H1 (cell line): ENCODE data around the gene LRTM2. TPM values are rescaled to one million over a fixed set of nuclear protein-coding genes. Genes with fewer than 3 reads are reported as not detected.

Source experiments
- CTCF ChIA-PET: fragments of 300-600 bp; sonication (Branson Sonifier 250); formaldehyde crosslinking; loops from one replicate; lab custom pipeline; 2021; ENCODE audit not compliant: partially characterized antibody; lab: Charles Lee
- POLR2A ChIA-PET: fragments of 300-600 bp; sonication (Branson Sonifier 250); formaldehyde crosslinking; loops from one replicate; lab custom pipeline; 2021; ENCODE audit warnings: inconsistent platforms; ENCODE audit not compliant: partially characterized antibody; lab: Charles Lee
- DNase-seq, 2 experiments: peaks; one replicate each; pipeline versions ENCODE4 v3.0.0 to v3.0.0-alpha.2; 2010 to 2022; ENCODE audit warnings: low spot score in 2 of 2, low read depth in 1 of 2, mixed read lengths in 1 of 2
- FAIRE-seq: peaks from 2 replicates; lab custom pipeline; 2011; peaks lifted over from hg19 to GRCh38; lab: Jason Lieb, UNC
- H2AFZ ChIP-seq: 2 replicates; pipeline ENCODE4 v1.8.1; 2012; ENCODE audit warnings: low read length, inconsistent platforms
- H2AK5ac ChIP-seq: 2 replicates; pipeline ENCODE4 v1.6.1; 2013; ENCODE audit warnings: low read depth, low read length
- H2BK120ac ChIP-seq: replicated peaks from 2 replicates; pipeline ENCODE3; 2013; ENCODE audit warnings: low read depth, low read length, inconsistent platforms
- H2BK12ac ChIP-seq: 2 replicates; pipeline ENCODE4 v1.6.1; 2013; ENCODE audit warnings: low read depth, low read length
- H2BK15ac ChIP-seq: 2 replicates; pipeline ENCODE4 v1.6.1; 2013; ENCODE audit warnings: low read length
- H2BK20ac ChIP-seq: 2 replicates; pipeline ENCODE4 v1.6.1; 2013; ENCODE audit warnings: low read length
- H2BK5ac ChIP-seq: 2 replicates; pipeline ENCODE4 v1.6.1; 2013; ENCODE audit warnings: low read depth, low read length
- H3K14ac ChIP-seq: 2 replicates; pipeline ENCODE4 v1.6.1; 2013; ENCODE audit warnings: inconsistent platforms; ENCODE audit not compliant: insufficient read length
- H3K18ac ChIP-seq: 2 replicates; pipeline ENCODE4 v1.6.1; 2013; ENCODE audit warnings: low read length; ENCODE audit errors: extremely low read depth
- H3K23ac ChIP-seq: 2 replicates; pipeline ENCODE4 v1.6.1; 2013; ENCODE audit warnings: inconsistent platforms; ENCODE audit not compliant: insufficient read length
- H3K23me2 ChIP-seq: 2 replicates; pipeline ENCODE4 v1.6.1; 2013; ENCODE audit warnings: low read depth, low read length
- H3K27ac ChIP-seq: 2 replicates; pipeline ENCODE4 v1.6.1; 2011; ENCODE audit warnings: low read depth, low read length, inconsistent platforms
- H3K27me3 ChIP-seq, 4 experiments: replicated peaks in 1 of 4; 1 replicate in 1 of 4; 2 replicates in 3 of 4; pipeline versions ENCODE4 v1.6.1 to v1.8.1; 2011 to 2013; ENCODE audit warnings: low read length in 3 of 4, mild to moderate bottlenecking in 3 of 4, inconsistent platforms in 2 of 4, mixed read lengths in 2 of 4, moderate library complexity in 1 of 4; ENCODE audit not compliant: control insufficient read depth in 3 of 4, insufficient read depth in 3 of 4; ENCODE audit errors: extremely low read depth in 1 of 4
- H3K36me3 ChIP-seq, 4 experiments: 2 replicates each; pipeline versions ENCODE4 v1.6.1 to v1.8.1; 2011 to 2013; ENCODE audit warnings: mild to moderate bottlenecking in 4 of 4, low read length in 3 of 4, moderate library complexity in 2 of 4, control low read depth in 1 of 4, inconsistent platforms in 1 of 4; ENCODE audit not compliant: insufficient read depth in 4 of 4, control insufficient read depth in 2 of 4
- H3K4ac ChIP-seq: replicated peaks from 2 replicates; pipeline ENCODE3; 2013; ENCODE audit warnings: low read length, low read depth, mixed read lengths, inconsistent platforms; ENCODE audit not compliant: insufficient read length
- H3K4me1 ChIP-seq, 4 experiments: replicated peaks in 1 of 4; 1 replicate in 1 of 4; 2 replicates in 3 of 4; pipeline versions ENCODE4 v1.6.1 to v1.8.1; 2011 to 2013; ENCODE audit warnings: low read length in 3 of 4, inconsistent platforms in 2 of 4, mixed read lengths in 1 of 4; ENCODE audit not compliant: insufficient read depth in 4 of 4, control insufficient read depth in 3 of 4
- H3K4me2 ChIP-seq, 2 experiments: 2 replicates each; pipeline versions ENCODE4 v1.6.1 to v1.8.1; 2011 to 2013; ENCODE audit warnings: low read depth in 2 of 2, low read length in 2 of 2, control low read depth in 1 of 2, inconsistent platforms in 1 of 2, mild to moderate bottlenecking in 1 of 2; ENCODE audit not compliant: insufficient read depth in 1 of 2
- H3K4me3 ChIP-seq, 4 experiments: fragments of 200-600, 300-600 bp in 1 of 4; sonication (generic), shearing (Covaris generic), sonication (Bioruptor Twin) in 1 of 4; 2 replicates each; pipeline versions ENCODE4 v1.5.1 to v1.8.1; 2011 to 2016; ENCODE audit warnings: low read length in 4 of 4, low read depth in 3 of 4, control low read depth in 2 of 4, inconsistent platforms in 2 of 4, mild to moderate bottlenecking in 2 of 4, mixed read lengths in 1 of 4, moderate library complexity in 1 of 4; ENCODE audit not compliant: insufficient read depth in 2 of 4; ENCODE audit errors: extremely low read depth in 1 of 4
- H3K56ac ChIP-seq: replicated peaks from 2 replicates; pipeline ENCODE3; 2013; ENCODE audit warnings: low read depth, mild to moderate bottlenecking, mixed read lengths, low read length, inconsistent platforms; ENCODE audit not compliant: insufficient read length
- H3K79me1 ChIP-seq: 2 replicates; pipeline ENCODE4 v1.6.1; 2013; ENCODE audit warnings: low read depth, low read length, control low read depth
- H3K79me2 ChIP-seq, 2 experiments: 2 replicates each; pipeline versions ENCODE4 v1.6.1 to v1.8.1; 2012 to 2013; ENCODE audit warnings: low read length in 2 of 2, mild to moderate bottlenecking in 2 of 2, inconsistent platforms in 1 of 2; ENCODE audit not compliant: insufficient read depth in 2 of 2, control insufficient read depth in 1 of 2
- H3K9ac ChIP-seq, 4 experiments: replicated peaks in 1 of 4; 1 replicate in 1 of 4; 2 replicates in 3 of 4; pipeline versions ENCODE4 v1.6.1 to v1.8.1; 2011 to 2013; ENCODE audit warnings: low read depth in 3 of 4, low read length in 3 of 4, control low read depth in 2 of 4, mild to moderate bottlenecking in 2 of 4, moderate library complexity in 2 of 4, inconsistent platforms in 1 of 4; ENCODE audit errors: extremely low read depth in 1 of 4
- H3K9me3 ChIP-seq, 2 experiments: 2 replicates each; pipeline versions ENCODE4 v1.6.1 to v1.8.1; 2012 to 2013; ENCODE audit warnings: mild to moderate bottlenecking in 2 of 2, moderate library complexity in 2 of 2, control low read depth in 1 of 2, inconsistent platforms in 1 of 2, low read depth in 1 of 2, low read length in 1 of 2, mixed read lengths in 1 of 2; ENCODE audit not compliant: insufficient read depth in 2 of 2
- H4K20me1 ChIP-seq, 2 experiments: replicated peaks in 1 of 2; 2 replicates each; pipeline versions ENCODE3 to v1.8.1; 2011 to 2013; ENCODE audit warnings: inconsistent platforms in 2 of 2, low read length in 2 of 2, mild to moderate bottlenecking in 1 of 2; ENCODE audit not compliant: insufficient read depth in 2 of 2, control insufficient read depth in 1 of 2
- H4K5ac ChIP-seq: 2 replicates; pipeline ENCODE4 v1.6.1; 2013; ENCODE audit warnings: low read length, low read depth, mixed read lengths, inconsistent platforms; ENCODE audit not compliant: insufficient read length
- H4K8ac ChIP-seq: 2 replicates; pipeline ENCODE4 v1.8.0; 2013; ENCODE audit warnings: mild to moderate bottlenecking, moderate library complexity, low read length, inconsistent platforms; ENCODE audit not compliant: insufficient read depth; ENCODE audit errors: extremely low read depth
- H4K91ac ChIP-seq: replicated peaks from 2 replicates; pipeline ENCODE3; 2013; ENCODE audit warnings: low read length, mixed read lengths, inconsistent platforms; ENCODE audit not compliant: insufficient read length
- BCL11A ChIP-seq, 2 experiments: IDR thresholded peaks; one replicate each; pipeline ENCODE4 v1.6.1; 2011; ENCODE audit warnings: low read depth in 2 of 2, low read length in 2 of 2, mild to moderate bottlenecking in 2 of 2
- CBX5 ChIP-seq: fragments of 300-800, 300-1000 bp; sonication (generic); IDR thresholded peaks from 2 replicates; pipeline ENCODE4 v1.7.1; 2016; ENCODE audit warnings: antibody characterized with exemption, low read length, low read depth
- FOSL1 ChIP-seq: IDR thresholded peaks from 2 replicates; pipeline ENCODE4 v1.6.1; 2011; ENCODE audit warnings: mild to moderate bottlenecking, low read depth, low read length, moderate library complexity; ENCODE audit not compliant: insufficient read depth
- HDAC2 ChIP-seq, 2 experiments: fragments of 300-600 bp in 1 of 2; sonication (generic) in 1 of 2; IDR thresholded peaks; 2 replicates each; pipeline ENCODE4 v1.6.1; 2011 to 2012; ENCODE audit warnings: low read depth in 2 of 2, low read length in 2 of 2, mild to moderate bottlenecking in 2 of 2, moderate library complexity in 2 of 2, borderline replicate concordance in 1 of 2, inconsistent platforms in 1 of 2
- NANOG ChIP-seq: IDR thresholded peaks from 2 replicates; pipeline ENCODE4 v1.6.1; 2011; ENCODE audit warnings: low read length, low read depth, mild to moderate bottlenecking, inconsistent platforms; ENCODE audit not compliant: insufficient read depth, poor library complexity, severe bottlenecking
- PHF8 ChIP-seq: fragments of 200-600 bp; sonication (generic); conservative IDR thresholded peaks from 2 replicates; pipeline ENCODE4 v1.7.1; 2012; ENCODE audit warnings: low read depth, mild to moderate bottlenecking, inconsistent platforms, low read length, moderate library complexity
- POLR2A ChIP-seq, 2 experiments: IDR thresholded peaks; 1 replicate in 1 of 2; 2 replicates in 1 of 2; pipeline ENCODE4 v1.6.1; 2011; ENCODE audit warnings: low read depth in 2 of 2, low read length in 2 of 2, mild to moderate bottlenecking in 2 of 2; ENCODE audit errors: control extremely low read depth in 1 of 2
- POLR2AphosphoS5 ChIP-seq: IDR thresholded peaks from 2 replicates; pipeline ENCODE4 v1.6.1; 2011; ENCODE audit warnings: low read depth, low read length
- POU5F1 ChIP-seq: IDR thresholded peaks from 2 replicates; pipeline ENCODE4 v1.6.1; 2011; ENCODE audit warnings: low read depth, mild to moderate bottlenecking, low read length, moderate library complexity
- RAD21 ChIP-seq, 2 experiments: IDR thresholded peaks in 1 of 2; conservative IDR thresholded peaks in 1 of 2; 2 replicates each; pipeline ENCODE4 v1.6.1; 2011; ENCODE audit warnings: low read depth in 2 of 2, low read length in 2 of 2, improper control_type of control experiment in 1 of 2, inconsistent platforms in 1 of 2, mild to moderate bottlenecking in 1 of 2, moderate library complexity in 1 of 2
- SUZ12 ChIP-seq: fragments of 200-600 bp; sonication (generic); IDR thresholded peaks from 2 replicates; pipeline ENCODE4 v1.6.1; 2012; ENCODE audit warnings: mild to moderate bottlenecking, inconsistent platforms, low read length, moderate library complexity, mixed read lengths
- TAF7 ChIP-seq: optimal IDR thresholded peaks from 2 replicates; pipeline ENCODE3; 2011; ENCODE audit warnings: low read depth, mild to moderate bottlenecking, inconsistent platforms, low read length, moderate library complexity, borderline replicate concordance
- TCF12 ChIP-seq: IDR thresholded peaks from 2 replicates; pipeline ENCODE4 v1.6.1; 2011; ENCODE audit warnings: low read depth, mild to moderate bottlenecking, low read length
- YY1 ChIP-seq: IDR thresholded peaks from 2 replicates; pipeline ENCODE4 v1.6.1; 2011; ENCODE audit warnings: low read depth, mild to moderate bottlenecking, low read length
- WGBS, 2 experiments: shearing (Covaris generic) in 1 of 2; methylation state at CpG; one replicate each; pipeline versions ENCODE4 v1.1.6 to v1.1.7; 2013 to 2015; ENCODE audit warnings: low lambda C conversion rate in 2 of 2, mixed read lengths in 2 of 2, inconsistent platforms in 1 of 2, low coverage in 1 of 2, missing lambda C conversion rate in 1 of 2; ENCODE audit not compliant: insufficient replicate concordance in 2 of 2, insufficient coverage in 1 of 2, insufficient read length in 1 of 2; ENCODE audit errors: extremely low coverage in 1 of 2, missing lambda C conversion rate in 1 of 2; 5-methylcytosine and 5-hydroxymethylcytosine counted together
- polyA plus RNA-seq, 7 experiments: library from polyadenylated mRNA; depleted of rRNA in 3 of 7; stranded (reverse) in 5 of 7; unstranded in 2 of 7; fragments of >200 nt in 5 of 7; fragments of 200-250 nt in 2 of 7; gene quantifications; 1 replicate in 5 of 7; 2 replicates in 1 of 7; 4 replicates in 1 of 7; pipeline versions ENCODE4 v1.2.1 to v1.2.3, GENCODE V29; 2011 to 2013; ENCODE audit warnings: missing spikeins in 2 of 7, mixed read lengths in 2 of 7
- total RNA-seq: library from RNA; stranded (reverse); fragmentation: NEBNext Ultra II Directional; extraction: Animal tissue kit (Norgen Biotek cat#: 25700); gene quantifications from 2 replicates; pipeline ENCODE4 v1.2.1, GENCODE V29; 2021

LRTM2 gene
- total and polyA plus RNA-seq, 2 of the 8 experiments (the other 6 are each of a cell fraction or from before 2014, with no cell fraction given), result 0.06 TPM; not detected in 1

DNA sequence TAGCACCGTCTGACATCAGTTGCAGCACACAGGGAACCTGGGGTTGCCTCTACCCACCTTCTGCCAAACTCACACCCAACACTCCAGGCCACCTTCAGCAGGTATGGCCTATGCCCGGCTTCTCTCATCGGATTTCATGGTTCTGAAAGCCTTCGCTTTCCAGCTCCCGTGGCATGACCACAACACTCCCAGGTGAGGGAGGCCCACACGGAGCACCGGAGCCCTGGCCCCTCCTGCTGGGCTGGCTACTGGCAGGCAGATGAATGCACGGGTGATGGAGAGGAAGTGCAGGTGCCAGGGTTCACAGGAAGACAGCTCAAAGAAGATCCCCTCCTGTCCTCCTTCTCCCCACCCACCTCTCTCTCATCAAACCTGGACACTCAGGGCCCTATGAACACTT, 60.9 kb downstream of the LRTM2 start:
- H3K9me3 ChIP-seq, result no peaks in the 10 kb centered on the region; a peak in 1 of 4 replicates
- H4K5ac ChIP-seq, result no peak overlapping the region
- no peaks in the 10 kb centered on the region for H3K27me3 ChIP-seq
- ChIA-PET POLR2A (no interaction called here), CTCF (interaction anchor here (0.6 to 1.0 kb wide), 2 partner anchors 48 to 59 kb away, joined by 3 read pairs; no protein-coding TSS in a partner anchor)
- no peak overlapping the region for H3K23ac ChIP-seq
- H3K9ac ChIP-seq, result no peak overlapping the region
- H4K8ac ChIP-seq, result no peak overlapping the region
- no peak overlapping the region for H2BK15ac ChIP-seq
- no peak overlapping the region for H2BK120ac ChIP-seq
- H3K23me2 ChIP-seq, result no peaks in the 10 kb centered on the region
- H4K20me1 ChIP-seq, result no peaks in the 10 kb centered on the region
- H3K79me1 ChIP-seq, result no peaks in the 10 kb centered on the region
- DNase-seq, result peak in 1 of 2 experiments; percentile 30
- no peak overlapping the region for H3K4me2 ChIP-seq
- no peak overlapping the region for H2BK5ac ChIP-seq
- no peak overlapping the region for H2AFZ ChIP-seq
- H3K56ac ChIP-seq, result no peak overlapping the region
- no peaks in the 10 kb centered on the region for H3K4me1 ChIP-seq
- H3K27ac ChIP-seq, result no peak overlapping the region
- no peak for FAIRE-seq
- H3K79me2 ChIP-seq, result no peaks in the 10 kb centered on the region
- no peak overlapping the region for H2BK12ac ChIP-seq
- H3K18ac ChIP-seq, result no peak overlapping the region
- H3K4ac ChIP-seq, result no peak overlapping the region
- H2BK20ac ChIP-seq, result no peak overlapping the region
- no peak overlapping the region for H4K91ac ChIP-seq
- H3K36me3 ChIP-seq, result no peaks in the 10 kb centered on the region
- no peak overlapping the region for H2AK5ac ChIP-seq
- WGBS, 2 experiments, result 90% methylated on average over 8 of the region's 8 CpGs; no CpG with 5 or more reads in 1 of the 2 experiments
- no peak overlapping the region for H3K14ac ChIP-seq
- no peak overlapping the region for H3K4me3 ChIP-seq
- TF ChIP-seq NANOG (no peak), TCF12 (no peak), BCL11A (IDR thresholded peaks at IDR 0.05; ENCODE audit: low read depth in 2 of 2, low read length in 2 of 2) (no peak), POLR2AphosphoS5 (no peak), CBX5 (no peak), POU5F1 (no peak), SUZ12 (no peak), RAD21 (IDR thresholded peaks at IDR 0.05 in 1 of 2, conservative IDR thresholded peaks at IDR 0.05 in 1 of 2; ENCODE audit: low read depth in 2 of 2, low read length in 2 of 2) (no peak), POLR2A (IDR thresholded peaks at IDR 0.05; ENCODE audit: control extremely low read depth in 1 of 2, low read depth in 2 of 2, low read length in 2 of 2) (no peak), TAF7 (no peak), FOSL1 (no peak), YY1 (no peak), HDAC2 (IDR thresholded peaks at IDR 0.05; ENCODE audit: borderline replicate concordance in 1 of 2, low read depth in 2 of 2, low read length in 2 of 2) (no peak), PHF8 (no peak)
